GM18868 (cell line): ENCODE results near the gene KIF21B.

ENCODE experiments used
- ATAC-seq: cut with Tn5 transposase; IDR thresholded peaks from one replicate; pipeline ENCODE4 v1.9.1; 2021; ENCODE audit warnings: mild to moderate bottlenecking, moderate library complexity; ENCODE audit not compliant: unreplicated experiment

Gene KIF21B

GRCh38 chr1:201020040-201020591 is 3.4 kb downstream of the KIF21B start:
- ATAC-seq: no peak

DNA sequence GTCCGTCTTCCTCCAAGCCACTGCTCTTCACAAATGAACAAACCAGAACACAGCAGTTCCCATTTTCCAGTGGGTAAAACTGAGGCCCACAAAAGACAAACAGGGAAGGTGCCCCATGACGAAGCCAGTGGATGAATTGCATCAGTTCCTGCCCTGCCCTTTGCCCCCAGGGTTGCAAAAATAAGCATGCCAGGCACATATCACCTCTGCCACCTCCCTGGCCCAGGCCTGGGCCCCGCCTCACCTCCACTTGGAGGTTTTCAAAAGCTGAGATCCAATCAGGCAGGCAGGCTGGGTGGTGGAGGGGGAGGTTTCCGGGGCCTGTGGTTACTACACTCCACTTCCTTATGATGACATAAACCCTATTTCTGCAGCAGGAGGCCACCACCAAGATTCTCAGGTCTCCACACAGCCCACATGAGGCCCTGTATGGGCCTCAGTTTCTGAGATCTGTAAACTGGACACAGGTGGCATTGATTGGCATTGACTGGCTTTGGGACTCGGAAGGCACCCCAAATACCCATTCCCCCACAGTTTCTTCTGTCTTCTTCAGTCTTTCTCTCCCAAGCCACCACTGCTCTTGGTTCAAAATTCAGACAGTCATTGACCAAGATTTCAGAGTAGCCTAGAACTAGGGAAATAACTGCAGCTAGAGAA is 4.1 kb downstream of the KIF21B start:
- ATAC-seq: peak; percentile 67

GRCh38 chr1:201017828-201018163 is 5.7 kb downstream of the KIF21B start:
- ATAC-seq: no peak

DNA sequence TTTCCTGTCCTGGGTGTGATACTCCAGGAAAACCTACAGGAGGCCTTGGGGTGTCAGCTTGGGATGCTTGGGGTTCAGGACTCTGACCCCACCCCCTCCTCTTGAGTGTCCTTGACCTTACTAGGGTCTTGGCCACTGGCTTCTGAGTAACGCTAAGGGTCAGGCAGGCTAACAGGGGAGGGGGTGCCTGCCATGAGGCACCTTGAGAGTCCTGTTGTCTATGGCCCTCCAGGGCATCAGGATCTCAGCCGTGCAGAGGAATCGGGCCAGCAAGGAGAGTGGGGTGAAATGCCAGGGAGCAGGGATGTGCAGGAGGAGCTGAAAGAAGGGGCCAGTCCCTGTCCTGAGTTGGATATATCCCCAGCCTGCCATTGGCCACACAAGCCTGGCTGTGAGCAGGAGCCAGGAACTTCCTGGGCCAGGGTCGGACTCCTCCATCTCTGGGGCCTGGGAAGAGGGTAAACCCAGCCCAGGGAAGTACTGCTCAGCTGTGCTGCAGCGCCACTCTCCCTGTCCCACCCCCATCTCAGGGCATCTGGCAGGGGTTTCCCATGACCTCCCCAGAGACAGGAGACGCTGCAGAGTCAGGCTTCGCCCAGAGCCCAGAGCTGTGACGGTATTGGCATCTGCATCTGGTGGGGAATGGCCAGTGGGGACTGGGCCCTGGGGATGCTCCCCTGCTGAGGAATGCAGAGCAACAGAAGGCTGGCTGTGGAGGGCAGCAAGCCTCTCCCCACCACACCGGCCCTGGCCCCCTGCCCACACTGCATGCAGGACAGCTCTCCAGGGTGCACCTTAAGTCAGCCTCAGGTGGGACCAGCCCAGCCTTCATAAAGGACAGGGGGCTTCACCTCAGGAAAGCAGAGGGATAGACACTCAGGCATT is 6.3 kb downstream of the KIF21B start:
- ATAC-seq: peak; percentile 48

GRCh38 chr1:201016211-201016651 is 7.3 kb downstream of the KIF21B start:
- ATAC-seq: no peak

GRCh38 chr1:201015551-201016091 is 7.9 kb downstream of the KIF21B start:
- ATAC-seq: no peak

DNA sequence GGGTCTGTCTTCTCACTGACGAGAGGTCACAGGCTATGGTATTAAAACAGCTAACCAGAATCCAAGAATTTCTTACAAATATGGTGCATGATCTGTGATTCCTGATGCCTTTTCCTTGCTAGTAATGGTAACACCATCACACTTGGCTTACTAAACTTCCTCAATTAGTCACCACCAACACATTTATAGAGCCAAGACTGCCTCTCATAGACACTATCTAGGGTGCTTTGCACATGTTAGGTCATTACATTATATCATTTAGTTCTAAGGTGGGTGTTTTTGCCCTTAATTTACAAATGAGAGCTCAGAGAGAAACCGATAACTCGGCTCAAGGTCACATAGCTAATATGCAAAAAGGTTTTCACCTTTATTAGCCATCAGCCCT is 8.7 kb downstream of the KIF21B start:
- no peak for ATAC-seq

GRCh38 chr1:201013991-201014815 is 9.3 kb downstream of the KIF21B start:
- ATAC-seq: no peak

- ATAC-seq: no peak
Observed at GRCh38 chr1:201013031-201013485, 10.5 kb downstream of the KIF21B start.

DNA sequence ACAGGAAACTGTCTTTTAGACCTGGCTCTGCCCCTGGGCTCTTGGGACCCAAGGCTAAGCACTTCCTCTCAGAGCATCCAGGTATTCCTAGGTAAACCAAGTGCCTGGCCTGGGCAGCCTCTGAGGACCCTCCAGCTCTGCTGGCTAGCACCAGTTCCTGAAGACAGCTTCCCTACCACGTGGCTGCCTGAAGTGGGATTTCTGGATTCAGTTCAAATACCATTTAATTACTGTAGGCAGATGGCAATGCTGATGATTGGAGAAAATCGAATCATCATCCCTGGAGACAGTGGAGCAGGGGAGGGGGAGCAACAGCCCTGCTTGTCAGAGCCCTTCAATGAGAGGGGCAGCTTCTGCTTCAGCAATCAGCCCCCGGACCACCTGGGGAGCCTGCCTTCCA is 11.9 kb downstream of the KIF21B start:
- ATAC-seq: no peak

DNA sequence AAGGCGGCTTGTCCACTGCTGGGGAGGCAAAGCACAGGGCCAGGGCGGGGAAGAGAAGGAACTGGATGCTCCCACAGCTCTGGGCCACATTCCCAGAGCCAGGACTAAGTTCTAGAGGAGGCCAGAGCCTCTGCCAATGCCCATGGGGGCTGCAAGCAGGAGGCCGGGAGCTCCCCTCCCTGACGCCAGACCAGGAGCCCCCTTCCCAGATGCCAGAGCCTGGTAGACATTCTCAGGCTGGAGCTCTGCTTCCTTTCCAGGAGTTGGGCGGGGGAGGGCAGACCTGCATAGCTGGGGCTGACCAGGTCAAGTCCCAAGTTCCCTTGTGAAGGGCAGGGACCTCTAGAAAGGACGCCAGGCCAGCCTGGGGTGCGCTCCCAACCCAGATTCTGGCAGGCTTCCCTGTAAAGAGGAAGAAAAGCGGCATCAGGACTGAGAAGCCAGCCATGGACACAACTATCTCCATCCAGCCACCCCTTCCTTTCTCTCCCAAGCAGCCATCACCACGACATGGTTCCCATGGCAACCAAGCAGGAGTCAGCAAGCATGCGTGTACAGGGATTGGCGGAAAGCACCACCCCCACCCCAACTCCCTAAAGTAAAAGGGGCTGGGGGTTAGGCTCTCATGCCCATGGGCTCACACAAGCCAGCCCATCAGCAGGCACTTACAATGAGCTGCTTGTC is 13.4 kb downstream of the KIF21B start:
- ATAC-seq: no peak

DNA sequence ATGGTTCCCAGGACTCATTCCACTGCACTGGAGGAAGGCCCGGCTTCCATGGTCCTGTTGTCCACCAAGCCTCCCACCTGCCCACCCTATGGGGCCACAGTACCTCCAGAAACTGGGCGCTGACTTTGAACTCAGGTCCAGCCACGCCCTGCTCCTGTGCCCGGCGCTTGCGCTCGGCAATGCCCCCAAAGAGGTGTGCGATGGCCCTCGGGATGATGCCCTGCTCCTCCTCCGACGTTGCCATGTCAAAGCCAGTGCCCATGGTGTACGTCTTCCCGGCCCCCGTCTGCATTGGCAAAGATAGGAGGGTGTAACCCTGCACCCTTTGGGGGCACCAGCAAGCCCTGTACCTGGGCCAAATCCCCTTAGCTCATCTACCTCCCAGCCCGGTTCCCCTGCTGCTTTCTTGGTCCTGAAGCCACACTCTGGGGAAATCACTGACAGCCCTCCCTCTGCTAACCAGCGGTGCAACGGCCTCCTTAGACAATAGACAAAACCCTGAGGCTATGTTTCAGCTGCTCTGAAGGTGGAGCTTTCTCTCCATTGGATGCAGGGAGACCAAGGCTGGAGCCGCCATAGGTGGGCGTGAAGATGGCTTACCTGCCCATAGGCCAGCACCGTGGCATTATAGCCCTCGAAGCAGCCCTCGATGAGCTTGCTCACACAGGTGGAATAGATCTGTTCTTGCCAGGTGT is 14.7 kb downstream of the KIF21B start:
- no peak for ATAC-seq

DNA sequence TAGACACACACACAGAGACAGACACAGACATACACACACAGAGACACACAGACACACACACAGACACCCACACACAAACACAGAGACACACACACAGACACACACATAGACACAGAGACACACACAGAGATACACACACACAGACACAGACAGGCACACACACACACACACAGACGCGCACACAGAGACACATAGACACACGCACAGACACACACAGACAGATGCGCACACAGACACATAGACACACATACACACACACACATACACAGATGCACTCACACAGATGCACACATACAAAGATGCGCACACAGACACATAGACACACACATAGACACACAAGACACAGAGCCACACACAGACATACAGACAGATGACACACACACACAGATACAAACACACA is 16.0 kb downstream of the KIF21B start:
- ATAC-seq: no peak

GRCh38 chr1:201006450-201006849 is 17.1 kb downstream of the KIF21B start:
- ATAC-seq: no peak

DNA sequence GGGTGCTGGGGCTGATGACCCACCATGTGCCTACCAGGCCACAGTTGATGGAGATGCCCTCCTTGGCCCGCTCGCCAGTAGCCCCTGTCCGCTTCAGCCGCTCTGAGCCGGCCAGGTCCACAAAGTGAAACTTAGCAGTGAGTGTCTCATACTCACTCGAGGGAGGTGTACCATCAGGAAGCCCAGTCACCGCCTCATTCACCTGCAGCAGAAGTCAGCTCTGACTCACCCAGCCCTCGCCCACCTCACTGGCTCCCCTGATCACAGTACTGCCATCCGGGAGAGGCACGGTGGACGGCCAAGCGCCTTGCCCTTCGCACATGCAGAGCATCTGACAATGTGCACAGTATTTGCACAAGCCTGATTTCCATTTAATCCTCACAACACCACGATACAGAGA is 18.8 kb downstream of the KIF21B start:
- no peak for ATAC-seq

GRCh38 chr1:201004154-201004553 is 19.4 kb downstream of the KIF21B start:
- ATAC-seq: no peak

DNA sequence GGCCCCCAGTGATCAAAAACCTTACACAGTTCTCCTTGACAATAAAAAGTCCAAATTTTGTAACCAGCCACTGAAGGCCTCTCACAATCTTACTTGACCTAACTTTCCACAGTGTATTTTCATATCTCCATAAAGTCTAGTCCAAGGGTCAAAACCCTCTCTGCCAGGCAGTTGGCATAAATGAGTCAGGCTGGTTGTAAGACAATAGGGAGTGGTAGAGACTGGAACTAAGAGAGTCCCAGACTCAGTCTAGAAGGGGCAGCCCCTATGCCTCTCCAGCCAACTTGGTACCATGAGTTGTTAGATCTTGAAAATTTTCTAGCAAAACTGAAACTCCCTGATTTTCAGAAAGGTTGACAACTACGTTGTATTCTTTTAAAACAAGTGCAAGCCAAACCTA is 21.0 kb downstream of the KIF21B start:
- ATAC-seq: no peak

DNA sequence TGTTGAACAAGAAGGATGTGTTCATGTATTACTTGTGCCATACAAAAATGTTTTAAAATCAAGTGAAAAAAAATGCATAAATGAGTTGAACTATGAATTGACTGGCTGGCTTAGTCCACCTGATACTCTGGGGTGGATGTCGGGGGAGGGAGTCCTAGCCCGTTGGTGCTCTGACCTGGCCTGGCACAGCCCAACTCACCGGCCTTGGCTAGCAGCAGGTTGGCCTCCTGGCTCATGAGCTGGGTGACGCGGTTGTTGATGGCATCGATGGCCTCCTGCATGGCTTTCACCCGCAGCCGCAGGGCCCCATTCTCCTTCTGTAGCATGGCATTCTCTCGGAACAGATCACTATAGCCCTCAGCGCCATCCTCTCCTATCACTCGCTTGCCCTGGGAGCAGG is 21.6 kb downstream of the KIF21B start:
- no peak for ATAC-seq

- ATAC-seq: no peak
Observed at GRCh38 chr1:201000391-201000790, 23.1 kb downstream of the KIF21B start.

DNA sequence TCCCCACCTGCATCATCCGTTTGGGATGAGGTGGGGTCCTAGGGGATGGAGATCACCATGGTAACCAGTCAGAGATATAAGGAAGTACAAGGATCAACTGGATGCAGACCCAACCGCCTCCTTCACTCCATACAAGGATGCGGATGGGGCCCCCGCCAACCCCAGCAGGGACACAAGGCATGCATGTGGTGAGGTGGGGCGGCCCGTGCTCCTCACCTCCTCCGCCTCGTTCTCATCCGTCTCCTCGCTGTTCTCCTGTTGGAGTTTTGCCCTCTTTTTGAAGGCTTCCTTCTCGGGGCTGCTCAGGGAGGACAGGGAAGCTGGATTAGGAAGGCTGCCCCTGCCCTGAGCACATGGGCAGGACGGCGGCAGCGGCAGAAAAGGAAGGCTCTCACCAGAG is 23.8 kb downstream of the KIF21B start:
- no peak for ATAC-seq
